Mucosa of stomach (tissue), 1 donor: ENCODE data around the gene SLC44A1.

Experiments
- H3K27me3 ChIP-seq: one replicate; pipeline ENCODE4 v1.7.0; 2013; ENCODE audit warnings: mild to moderate bottlenecking, low read length; ENCODE audit not compliant: control insufficient read depth, insufficient read depth
- H3K36me3 ChIP-seq: one replicate; pipeline ENCODE4 v1.7.0; 2013; ENCODE audit warnings: low read length; ENCODE audit not compliant: control insufficient read depth, insufficient read depth
- H3K4me1 ChIP-seq: one replicate; pipeline ENCODE4 v1.7.0; 2013; ENCODE audit warnings: mild to moderate bottlenecking, low read length; ENCODE audit not compliant: control insufficient read depth, insufficient read depth
- H3K4me3 ChIP-seq: one replicate; pipeline ENCODE4 v1.7.0; 2013; ENCODE audit warnings: low read length
- H3K9ac ChIP-seq: one replicate; pipeline ENCODE4 v1.7.0; 2013; ENCODE audit warnings: mild to moderate bottlenecking, low read length, moderate library complexity
- H3K9me3 ChIP-seq: one replicate; pipeline ENCODE4 v1.7.0; 2013; ENCODE audit warnings: mild to moderate bottlenecking, low read length, moderate library complexity; ENCODE audit not compliant: control insufficient read depth
- donor health status: Pancreatic carcinoma.

SLC44A1 gene

DNA sequence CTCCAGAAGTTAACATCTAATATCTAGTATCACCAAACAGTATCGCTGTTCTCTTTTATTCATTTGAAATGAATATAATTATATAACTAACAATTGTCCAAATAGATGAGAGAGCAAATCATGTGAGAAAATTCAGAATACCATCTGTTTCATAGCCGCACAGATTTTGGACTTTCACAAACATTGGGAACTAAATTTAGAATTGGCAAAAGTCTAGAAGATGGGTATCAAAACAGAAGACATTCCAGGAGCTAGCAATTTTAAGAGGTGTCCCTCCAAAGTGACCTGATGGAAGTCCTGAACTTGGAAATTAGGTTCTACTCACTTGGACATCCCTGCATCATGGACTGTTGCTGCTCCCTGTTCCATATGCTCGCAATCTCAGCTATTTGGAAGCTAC, 146.4 kb downstream of the SLC44A1 start:
- Histone ChIP-seq H3K9me3 (no peaks in the 10 kb centered on the region), H3K27me3 (no peaks in the 10 kb centered on the region), H3K9ac (no peak overlapping the region), H3K36me3 (peaks cover under 1% of the 10 kb centered on the region), H3K4me1 (no peaks in the 10 kb centered on the region), H3K4me3 (no peak overlapping the region)

DNA sequence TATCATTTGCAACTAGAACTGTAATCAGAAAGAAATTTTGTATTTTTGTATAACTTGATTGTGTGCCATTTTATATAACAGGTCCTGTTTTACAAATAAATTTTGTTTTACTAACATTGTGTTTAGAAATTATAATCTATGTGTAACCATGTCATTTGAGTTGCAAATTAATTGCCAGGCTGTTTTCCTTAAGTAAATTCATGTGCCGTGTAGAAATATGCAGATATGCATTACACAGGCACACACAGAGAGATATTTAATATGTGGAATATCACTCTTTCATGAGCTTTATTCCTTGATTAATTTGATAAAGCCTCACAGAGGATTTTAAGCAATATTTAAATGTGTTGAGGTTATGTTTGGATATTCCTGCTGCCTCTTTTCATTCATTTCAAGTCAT, 146.8 kb downstream of the SLC44A1 start:
- no peak overlapping the region for H3K4me3 ChIP-seq
- no peaks in the 10 kb centered on the region for H3K36me3 ChIP-seq
- H3K4me1 ChIP-seq, result no peaks in the 10 kb centered on the region
- no peaks in the 10 kb centered on the region for H3K27me3 ChIP-seq
- no peak overlapping the region for H3K9ac ChIP-seq
- no peaks in the 10 kb centered on the region for H3K9me3 ChIP-seq

DNA sequence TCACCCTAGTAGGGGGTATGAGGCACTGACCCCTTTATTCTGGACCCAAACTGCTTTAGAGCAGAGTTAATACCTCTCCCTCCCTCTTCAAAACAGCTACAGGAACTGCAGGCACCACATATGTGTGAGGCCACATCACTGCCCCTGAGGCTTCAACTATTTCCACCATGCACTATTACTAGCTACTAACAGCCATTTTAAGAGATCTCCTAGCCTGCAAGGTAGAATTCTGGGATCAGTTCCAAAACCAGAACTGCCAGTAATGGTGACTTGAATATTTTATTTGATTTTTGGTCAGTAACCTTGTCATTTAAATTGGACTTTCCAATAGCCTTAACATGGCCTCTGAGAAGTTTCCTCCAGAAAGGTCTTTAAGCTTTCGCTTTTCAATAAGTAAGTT, 148.1 kb downstream of the SLC44A1 start:
- Histone ChIP-seq H3K4me3 (no peak overlapping the region), H3K9me3 (no peaks in the 10 kb centered on the region), H3K36me3 (no peaks in the 10 kb centered on the region), H3K9ac (no peak overlapping the region), H3K27me3 (no peaks in the 10 kb centered on the region), H3K4me1 (no peaks in the 10 kb centered on the region)

DNA sequence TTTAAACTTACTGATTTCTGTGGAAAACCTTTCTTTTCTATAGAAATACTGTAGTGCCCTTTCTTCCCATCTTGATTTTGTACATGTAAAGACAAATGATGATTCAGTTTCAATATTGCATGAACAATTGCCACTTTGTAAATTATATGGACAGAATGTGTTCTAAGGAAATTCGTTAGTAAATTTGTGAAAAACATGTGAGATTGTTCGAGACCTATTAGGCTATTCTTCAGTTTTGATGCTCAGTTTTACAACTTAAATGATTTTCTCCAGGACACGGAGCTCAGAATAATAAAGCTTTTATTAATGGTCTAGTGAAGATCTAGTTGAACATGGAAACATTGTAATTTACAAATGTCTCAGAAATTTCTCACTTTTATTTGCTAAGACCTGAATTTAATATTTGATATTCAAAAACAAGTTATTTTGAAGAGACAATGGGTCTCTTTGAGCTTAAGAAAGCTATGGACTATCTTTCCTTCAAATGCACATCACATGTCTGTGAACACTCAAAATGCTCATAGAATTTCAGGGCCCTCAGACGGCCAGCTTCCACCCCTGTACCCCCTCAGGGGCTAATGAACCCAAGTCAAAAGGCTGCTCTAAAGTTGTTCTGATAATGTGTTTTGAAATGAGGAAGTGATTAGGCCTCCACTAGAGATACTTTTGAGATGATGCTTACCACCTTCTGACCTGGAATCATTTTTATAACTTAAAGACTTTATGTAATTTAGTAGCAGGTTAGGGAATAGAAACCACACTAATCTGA, 149.3 kb downstream of the SLC44A1 start:
- no peaks in the 10 kb centered on the region for H3K4me1 ChIP-seq
- H3K4me3 ChIP-seq, result no peak overlapping the region
- H3K36me3 ChIP-seq, result no peaks in the 10 kb centered on the region
- no peaks in the 10 kb centered on the region for H3K27me3 ChIP-seq
- H3K9ac ChIP-seq, result no peak overlapping the region
- H3K9me3 ChIP-seq, result no peaks in the 10 kb centered on the region

DNA sequence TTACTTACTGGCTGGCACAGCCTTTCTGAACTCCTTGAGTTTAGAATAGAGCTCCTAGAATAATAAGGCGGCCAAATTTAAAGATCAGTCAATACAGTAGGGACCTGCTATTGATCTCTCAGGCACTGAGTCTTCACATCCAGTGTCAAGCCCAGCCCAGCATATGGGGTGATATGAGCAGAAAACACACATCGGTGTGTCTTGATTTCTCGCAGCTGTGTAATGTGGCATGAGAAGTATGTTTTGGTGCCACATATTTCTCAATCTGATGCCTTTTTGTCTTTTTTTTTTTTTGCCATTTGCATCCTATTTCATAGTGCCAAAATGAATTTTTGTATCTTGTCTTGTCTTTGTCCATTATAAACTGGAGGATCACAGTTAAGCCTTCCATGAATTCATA, 152.0 kb downstream of the SLC44A1 start:
- Histone ChIP-seq H3K9me3 (no peaks in the 10 kb centered on the region), H3K36me3 (no peaks in the 10 kb centered on the region), H3K9ac (no peak overlapping the region), H3K27me3 (no peaks in the 10 kb centered on the region), H3K4me3 (no peak overlapping the region), H3K4me1 (no peaks in the 10 kb centered on the region)

DNA sequence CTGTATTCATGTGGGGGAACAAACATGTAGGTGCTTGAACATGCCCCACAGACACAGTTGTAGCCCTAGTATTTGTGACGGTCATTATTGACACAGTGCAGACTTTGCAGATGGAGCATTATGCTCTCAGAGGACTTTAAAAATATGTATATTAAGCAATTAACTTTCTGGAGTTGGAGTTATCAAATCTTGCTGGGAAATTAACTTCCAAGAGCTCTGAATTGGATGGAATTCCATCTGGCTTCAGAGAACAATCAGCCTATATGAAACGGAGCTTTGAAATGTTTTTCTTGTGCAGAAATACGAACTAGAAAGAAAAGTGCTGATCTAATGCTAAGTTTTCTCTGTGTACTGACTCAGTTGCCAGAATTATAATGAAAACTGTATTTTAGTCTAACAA, 152.4 kb downstream of the SLC44A1 start:
- Histone ChIP-seq H3K4me1 (no peaks in the 10 kb centered on the region), H3K9ac (no peak overlapping the region), H3K27me3 (no peaks in the 10 kb centered on the region), H3K36me3 (no peaks in the 10 kb centered on the region), H3K4me3 (no peak overlapping the region), H3K9me3 (no peaks in the 10 kb centered on the region)

DNA sequence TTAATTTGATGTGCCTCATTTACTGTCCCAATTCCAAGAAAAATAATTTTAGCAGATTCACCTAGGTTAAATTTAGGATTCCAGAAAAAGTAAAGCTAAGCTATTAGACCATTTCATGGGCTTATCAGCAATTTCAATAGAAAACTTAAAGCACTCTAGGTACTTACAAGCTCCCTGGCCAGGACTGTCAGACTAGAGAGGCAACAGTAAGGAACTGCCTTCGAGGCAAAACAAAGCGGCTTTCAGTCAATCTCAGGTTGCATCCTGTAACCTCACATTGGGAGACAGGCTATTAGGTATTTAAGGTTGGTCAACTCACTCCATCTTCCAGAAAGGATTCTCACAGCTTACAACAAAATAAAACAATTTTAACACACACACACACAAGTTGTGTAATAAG, 154.7 kb downstream of the SLC44A1 start:
- Histone ChIP-seq H3K4me1 (peaks cover 8% of the 10 kb centered on the region), H3K9me3 (no peaks in the 10 kb centered on the region), H3K27me3 (no peaks in the 10 kb centered on the region), H3K4me3 (no peak overlapping the region), H3K36me3 (no peaks in the 10 kb centered on the region), H3K9ac (no peak overlapping the region)

DNA sequence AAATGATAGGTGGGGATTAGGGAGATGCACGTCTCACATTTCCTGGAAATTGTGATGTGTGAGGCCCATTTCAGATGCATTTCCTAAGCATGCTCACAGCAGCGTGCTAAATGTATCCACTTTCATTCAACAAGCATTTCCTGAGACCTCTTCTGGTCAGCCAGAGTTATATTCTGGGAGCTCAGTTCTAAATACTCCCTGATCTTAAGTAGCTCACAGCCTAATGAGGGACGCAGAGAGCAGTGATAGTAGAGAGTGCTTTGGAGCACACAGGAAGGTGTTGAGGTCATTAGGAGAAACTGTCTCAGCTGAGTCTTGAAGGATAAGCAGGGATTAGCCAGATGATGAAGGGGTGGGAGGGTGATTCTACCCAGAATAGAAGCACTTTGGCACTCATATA, 157.2 kb downstream of the SLC44A1 start:
- no peak overlapping the region for H3K4me3 ChIP-seq
- H3K27me3 ChIP-seq, result no peaks in the 10 kb centered on the region
- peaks cover 8% of the 10 kb centered on the region for H3K4me1 ChIP-seq
- H3K36me3 ChIP-seq, result no peaks in the 10 kb centered on the region
- H3K9ac ChIP-seq, result no peak overlapping the region
- H3K9me3 ChIP-seq, result no peaks in the 10 kb centered on the region

DNA sequence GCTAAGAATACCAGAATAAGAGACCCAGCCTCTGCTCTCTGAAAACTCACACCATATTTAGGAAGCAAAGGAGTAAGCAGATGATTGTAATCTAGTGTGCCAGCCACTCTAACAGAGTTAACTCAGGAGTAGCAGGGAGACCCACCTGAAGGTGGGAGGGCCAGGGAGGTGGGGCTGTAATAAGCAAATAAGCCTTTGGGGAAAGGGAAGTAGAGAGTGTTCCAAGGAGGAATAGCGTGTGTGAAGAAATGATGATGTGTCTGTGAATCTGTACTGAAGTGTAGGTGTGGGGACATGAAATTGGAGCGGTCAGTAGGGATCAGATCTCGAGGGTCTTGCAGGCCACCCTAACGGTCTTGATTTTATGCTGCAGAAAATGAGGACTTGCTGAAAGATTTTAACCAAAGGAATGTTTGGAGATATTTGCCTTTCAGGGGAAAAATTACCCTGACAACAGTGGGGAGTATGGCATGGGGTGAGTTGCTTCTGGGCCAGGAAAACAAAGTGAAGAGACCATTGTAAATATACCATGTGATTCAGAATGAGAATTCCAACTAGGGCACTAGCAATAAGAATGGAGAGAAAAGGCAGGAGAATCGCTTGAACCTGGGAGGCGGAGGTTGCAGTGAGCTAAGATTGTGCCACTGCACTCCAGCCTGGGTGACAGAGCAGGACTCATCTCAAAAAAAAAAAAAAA, 159.2 kb downstream of the SLC44A1 start:
- H3K36me3 ChIP-seq, result no peaks in the 10 kb centered on the region
- no peak overlapping the region for H3K9ac ChIP-seq
- no peaks in the 10 kb centered on the region for H3K27me3 ChIP-seq
- peaks cover 8% of the 10 kb centered on the region for H3K4me1 ChIP-seq
- no peaks in the 10 kb centered on the region for H3K9me3 ChIP-seq
- H3K4me3 ChIP-seq, result no peak overlapping the region

DNA sequence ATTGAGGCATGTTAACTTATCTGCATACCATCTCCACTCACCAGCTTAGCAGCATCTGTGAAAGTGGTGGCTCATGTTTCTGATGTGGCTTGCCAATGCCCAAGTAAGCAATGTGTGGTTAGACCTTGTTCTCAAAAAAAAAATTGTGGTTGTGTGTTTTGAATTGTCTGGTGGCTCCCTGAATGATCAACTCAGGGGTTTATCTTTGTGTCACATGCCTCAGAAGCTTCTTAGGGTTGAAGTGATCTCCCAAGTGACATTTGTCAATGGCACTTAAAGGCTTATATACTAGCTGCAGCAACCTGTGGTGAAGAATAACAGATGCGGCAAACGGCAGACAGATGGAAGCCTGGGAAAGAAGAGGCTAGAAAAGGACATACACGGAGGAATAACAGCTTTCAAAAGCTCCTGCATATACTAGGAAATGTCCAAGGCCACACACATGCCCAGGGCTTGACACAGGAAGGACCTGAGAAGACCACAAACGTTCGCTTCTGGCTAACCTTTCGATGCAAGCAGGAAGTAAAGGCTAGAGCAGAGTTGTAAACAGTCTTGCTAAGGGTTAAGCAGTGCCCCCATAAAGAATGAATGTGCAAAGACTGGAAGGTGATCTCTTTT, 161.2 kb downstream of the SLC44A1 start:
- Histone ChIP-seq H3K4me3 (no peak overlapping the region), H3K27me3 (no peaks in the 10 kb centered on the region), H3K36me3 (no peaks in the 10 kb centered on the region), H3K9ac (no peak overlapping the region), H3K9me3 (no peaks in the 10 kb centered on the region), H3K4me1 (peaks cover 8% of the 10 kb centered on the region)

DNA sequence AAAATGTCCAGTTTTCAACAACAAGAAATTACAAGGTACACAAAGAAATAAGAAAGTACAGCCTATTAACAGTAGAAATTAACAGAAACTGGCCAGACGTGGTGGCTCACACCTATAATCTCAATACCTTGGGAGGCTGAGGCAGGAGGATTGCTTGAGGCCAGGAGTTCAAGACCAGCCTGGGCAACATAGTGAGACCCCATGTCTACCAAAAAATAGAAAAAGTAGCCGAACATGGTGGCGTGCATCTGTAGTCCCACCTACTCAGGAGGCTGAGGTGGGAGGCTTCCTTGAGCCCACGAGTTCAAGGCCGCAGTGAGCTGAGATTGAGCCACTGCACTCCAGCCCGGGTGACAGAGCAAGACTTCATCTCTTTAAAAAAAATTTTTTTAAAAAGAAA, 161.9 kb downstream of the SLC44A1 start:
- Histone ChIP-seq H3K4me1 (peaks cover 8% of the 10 kb centered on the region), H3K4me3 (no peak overlapping the region), H3K27me3 (no peaks in the 10 kb centered on the region), H3K36me3 (no peaks in the 10 kb centered on the region), H3K9me3 (no peaks in the 10 kb centered on the region), H3K9ac (no peak overlapping the region)

DNA sequence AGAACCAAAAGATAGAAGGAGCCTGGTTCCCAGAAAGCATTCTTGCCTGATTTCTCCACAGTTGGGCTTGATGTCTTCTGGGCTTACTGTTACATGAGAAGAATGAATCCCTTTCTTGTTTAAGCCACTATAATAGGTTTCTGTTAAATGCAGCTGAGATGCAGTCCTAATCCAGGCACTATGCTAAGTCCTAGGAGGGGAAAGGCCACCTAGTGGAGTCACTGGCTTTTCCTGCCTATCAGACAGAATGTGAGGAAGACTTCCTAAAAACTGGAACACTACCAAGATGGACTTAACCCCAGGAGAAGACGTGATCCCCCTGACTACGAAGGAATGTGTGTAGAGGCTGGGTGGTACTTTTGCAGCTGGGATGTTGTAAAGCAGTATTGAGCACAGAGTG, 169.1 kb downstream of the SLC44A1 start:
- H3K9ac ChIP-seq, result no peak overlapping the region

More for the DNA sequence above, 169.1 kb downstream of the SLC44A1 start:
- Histone ChIP-seq H3K27me3 (no peaks in the 10 kb centered on the region), H3K36me3 (no peaks in the 10 kb centered on the region), H3K4me3 (no peak overlapping the region), H3K4me1 (peaks cover 4% of the 10 kb centered on the region), H3K9me3 (no peaks in the 10 kb centered on the region)
